ENCODE measurements around the gene CBX4. TPM values are rescaled to one million over a fixed set of nuclear protein-coding genes. Genes with fewer than 3 reads are reported as not detected.

Gene CBX4
- total and polyA plus RNA-seq, 2 donors from 2014 or later, result 7.1 to 26.8 TPM

DNA sequence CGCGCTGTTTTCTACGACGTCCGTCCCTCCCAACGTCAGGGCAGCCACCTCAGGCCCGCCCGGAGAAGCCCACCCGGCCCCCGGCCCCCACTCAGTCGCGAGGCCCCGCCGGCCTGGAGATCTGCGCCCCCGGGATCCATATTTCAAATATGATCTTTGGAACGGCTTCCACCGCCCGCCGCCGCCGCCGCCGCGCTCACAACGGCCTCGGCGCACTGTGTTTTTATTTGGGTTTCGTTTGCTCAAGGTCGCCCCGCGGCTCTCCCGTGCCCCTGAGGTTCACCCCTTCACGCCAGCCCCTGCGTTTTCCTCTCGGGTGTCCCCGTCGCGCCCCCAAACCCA lies 4.2 kb upstream of the CBX4 start:
- H3K4me1 ChIP-seq (ENCODE audit: control insufficient read depth in 2 of 3, insufficient read depth in 2 of 3, low read depth in 1 of 3, low read length in 3 of 3), result peaks cover 0 to 16% (median 0%) of the 10 kb centered on the region in 3 donors
- FAIRE-seq (no peak), DNase-seq (peak in 1 of 5 donors; percentile 31)
- H3K27ac ChIP-seq (ENCODE audit: low read depth in 2 of 2, low read length in 2 of 2), result no peak overlapping the region
- intact Hi-C loops (cut with DNase I), result no loop called here
- peak overlapping the region in 1 of 3 donors; percentile 63 for H3K4me3 ChIP-seq (ENCODE audit: low read length in 3 of 3)
- TF ChIP-seq, protein P1, sequence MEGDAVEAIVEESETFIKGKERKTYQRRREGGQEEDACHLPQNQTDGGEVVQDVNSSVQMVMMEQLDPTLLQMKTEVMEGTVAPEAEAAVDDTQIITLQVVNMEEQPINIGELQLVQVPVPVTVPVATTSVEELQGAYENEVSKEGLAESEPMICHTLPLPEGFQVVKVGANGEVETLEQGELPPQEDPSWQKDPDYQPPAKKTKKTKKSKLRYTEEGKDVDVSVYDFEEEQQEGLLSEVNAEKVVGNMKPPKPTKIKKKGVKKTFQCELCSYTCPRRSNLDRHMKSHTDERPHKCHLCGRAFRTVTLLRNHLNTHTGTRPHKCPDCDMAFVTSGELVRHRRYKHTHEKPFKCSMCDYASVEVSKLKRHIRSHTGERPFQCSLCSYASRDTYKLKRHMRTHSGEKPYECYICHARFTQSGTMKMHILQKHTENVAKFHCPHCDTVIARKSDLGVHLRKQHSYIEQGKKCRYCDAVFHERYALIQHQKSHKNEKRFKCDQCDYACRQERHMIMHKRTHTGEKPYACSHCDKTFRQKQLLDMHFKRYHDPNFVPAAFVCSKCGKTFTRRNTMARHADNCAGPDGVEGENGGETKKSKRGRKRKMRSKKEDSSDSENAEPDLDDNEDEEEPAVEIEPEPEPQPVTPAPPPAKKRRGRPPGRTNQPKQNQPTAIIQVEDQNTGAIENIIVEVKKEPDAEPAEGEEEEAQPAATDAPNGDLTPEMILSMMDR (IDR thresholded peaks at IDR 0.05; ENCODE audit: borderline replicate concordance, extremely low read depth, insufficient read depth), result no peak
- no peaks in the 10 kb centered on the region for H3K9me3 ChIP-seq (ENCODE audit: control insufficient read depth in 2 of 3, insufficient read depth in 1 of 3, low read length in 3 of 3)
- H3K36me3 ChIP-seq (ENCODE audit: control insufficient read depth in 2 of 3, insufficient read depth in 3 of 3, low read length in 3 of 3), result no peaks in the 10 kb centered on the region
- peak overlapping the region in 1 of 3 donors; percentile 46 for H3K9ac ChIP-seq (ENCODE audit: low read length in 3 of 3)
- peaks cover 12% of the 10 kb centered on the region for H3K27me3 ChIP-seq (ENCODE audit: control insufficient read depth, insufficient read depth, low read length)

GRCh38 chr17:79842656-79843473 lies 3.6 kb upstream of the CBX4 start:
- H3K4me3 ChIP-seq (ENCODE audit: low read length in 3 of 3), result peak overlapping the region in 1 of 3 donors; percentile 63
- peaks cover 0 to 17% (median 0%) of the 10 kb centered on the region in 3 donors for H3K4me1 ChIP-seq (ENCODE audit: control insufficient read depth in 2 of 3, insufficient read depth in 2 of 3, low read depth in 1 of 3, low read length in 3 of 3)
- H3K27ac ChIP-seq (ENCODE audit: low read depth in 2 of 2, low read length in 2 of 2), result no peak overlapping the region
- FAIRE-seq (no peak), DNase-seq (peak in 4 of 5 donors; percentile 50 to 74 (median 58))
- no peak overlapping the region for H3K9ac ChIP-seq (ENCODE audit: low read length in 3 of 3)
- no peaks in the 10 kb centered on the region for H3K36me3 ChIP-seq (ENCODE audit: control insufficient read depth in 2 of 3, insufficient read depth in 3 of 3, low read length in 3 of 3)
- peaks cover 12% of the 10 kb centered on the region for H3K27me3 ChIP-seq (ENCODE audit: control insufficient read depth, insufficient read depth, low read length)
- TF ChIP-seq, protein P1 (IDR thresholded peaks at IDR 0.05; ENCODE audit: borderline replicate concordance, extremely low read depth, insufficient read depth), result no peak
- H3K9me3 ChIP-seq (ENCODE audit: control insufficient read depth in 2 of 3, insufficient read depth in 1 of 3, low read length in 3 of 3), result no peaks in the 10 kb centered on the region
- intact Hi-C loops (cut with DNase I), result no loop called here

DNA sequence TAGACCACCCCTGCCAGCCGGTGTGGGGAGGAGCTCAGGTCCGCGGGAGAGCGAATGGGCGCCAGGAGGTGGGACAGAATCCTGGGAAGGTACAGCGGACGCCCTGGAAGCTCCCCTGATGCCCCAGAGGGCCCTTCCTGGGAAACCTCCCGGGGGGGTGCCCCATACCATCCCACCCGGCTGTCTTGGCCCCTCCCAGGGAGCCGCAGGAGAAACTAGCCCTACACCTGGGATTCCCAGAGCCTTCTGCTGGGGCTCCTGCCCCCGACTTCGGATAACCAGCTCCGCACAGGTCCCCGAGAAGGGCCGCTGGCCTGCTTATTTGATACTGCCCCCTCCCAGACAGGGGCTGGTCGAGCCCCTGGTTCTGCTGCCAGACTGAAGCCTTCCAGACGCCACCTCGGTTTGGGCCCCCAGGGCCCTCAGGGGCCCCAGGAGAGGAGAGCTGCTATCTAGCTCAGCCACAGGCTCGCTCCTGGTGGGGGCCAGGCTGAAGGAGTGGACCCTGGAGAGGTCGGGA lies 3.0 kb upstream of the CBX4 start:
- Histone ChIP-seq H3K4me3 (ENCODE audit: low read length in 3 of 3) (no peak overlapping the region), H3K27ac (ENCODE audit: low read depth in 2 of 2, low read length in 2 of 2) (no peak overlapping the region), H3K27me3 (ENCODE audit: control insufficient read depth, insufficient read depth, low read length) (peaks cover 12% of the 10 kb centered on the region), H3K9ac (ENCODE audit: low read length in 3 of 3) (no peak overlapping the region), H3K36me3 (ENCODE audit: control insufficient read depth in 2 of 3, insufficient read depth in 3 of 3, low read length in 3 of 3) (no peaks in the 10 kb centered on the region), H3K4me1 (ENCODE audit: control insufficient read depth in 2 of 3, insufficient read depth in 2 of 3, low read depth in 1 of 3, low read length in 3 of 3) (peaks cover 0 to 21% (median 5%) of the 10 kb centered on the region in 3 donors), H3K9me3 (ENCODE audit: control insufficient read depth in 2 of 3, insufficient read depth in 1 of 3, low read length in 3 of 3) (no peaks in the 10 kb centered on the region)
- intact Hi-C loops (cut with DNase I), result no loop called here
- TF ChIP-seq, protein P1 (IDR thresholded peaks at IDR 0.05; ENCODE audit: borderline replicate concordance, extremely low read depth, insufficient read depth), result no peak
- peak; percentile 22 to 80 (median 34) for DNase-seq
- FAIRE-seq, result no peak
